ENCODE data around the gene TMEM168. TPM values are rescaled to one million over a fixed set of nuclear protein-coding genes. Genes with fewer than 3 reads are reported as not detected.

The TMEM168 gene
- total RNA-seq, 1 donor from 2014 or later: 30.2 TPM

DNA sequence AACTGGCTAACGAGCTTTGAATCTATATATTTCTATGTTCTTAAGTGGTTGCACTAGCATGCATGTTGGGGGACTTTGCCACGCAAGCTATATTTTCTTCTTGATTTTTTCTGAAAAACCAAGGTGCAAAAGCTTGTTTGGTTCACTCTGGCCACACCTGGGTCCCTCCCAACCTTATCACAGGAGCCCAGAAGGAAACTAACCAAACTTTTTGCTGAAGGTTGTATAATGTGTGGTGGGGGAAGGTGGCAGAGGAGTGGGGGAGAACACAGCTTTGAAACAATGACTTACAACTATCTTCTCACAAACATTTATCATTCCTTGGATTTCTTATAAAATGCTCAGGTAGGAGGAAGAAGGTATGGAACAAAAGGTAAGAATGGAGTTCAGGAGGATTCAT is 75.3 kb downstream of the TMEM168 start:
- no peak overlapping the region for H3K4me3 ChIP-seq
- TF ChIP-seq POLR2A (IDR thresholded peaks at IDR 0.05): no peak
- no peak for DNase-seq (ENCODE audit: extremely low spot score in 2 of 2)
- H3K9me3 ChIP-seq: no peaks in the 10 kb centered on the region
- no peak overlapping the region for H3K27ac ChIP-seq
- intact Hi-C loops (cut with DNase I): no loop called here
- no peaks in the 10 kb centered on the region for H3K27me3 ChIP-seq
- H3K4me1 ChIP-seq: no peaks in the 10 kb centered on the region
- no peaks in the 10 kb centered on the region for H3K36me3 ChIP-seq

Data from vagina (tissue), 2 donors.